Transverse colon (tissue), 3 donors: ENCODE data around the gene C19orf25.

Source experiments
- CTCF ChIP-seq, 5 experiments: fragments of 200-600 bp in 3 of 5; fragments of 450-650 bp in 2 of 5; sonication (generic) in 3 of 5; IDR thresholded peaks; 1 replicate in 2 of 5; 2 replicates in 3 of 5; pipeline ENCODE4 v1.5.1; 2016 to 2017; ENCODE audit warnings: antibody characterized with exemption in 5 of 5, inconsistent platforms in 3 of 5, mild to moderate bottlenecking in 2 of 5, moderate library complexity in 1 of 5
- EP300 ChIP-seq: sonication (generic); formaldehyde crosslinking; IDR thresholded peaks from one replicate; pipeline ENCODE4 v1.6.1; 2017; ENCODE audit warnings: antibody characterized with exemption, low read depth
- POLR2A ChIP-seq: fragments of 450-650 bp; IDR thresholded peaks from one replicate; pipeline ENCODE4 v1.6.1; 2016; ENCODE audit warnings: antibody characterized with exemption, mild to moderate bottlenecking, moderate library complexity

- TF ChIP-seq EP300 (no peak), CTCF (IDR thresholded peaks at IDR 0.05) (no peak), POLR2A (no peak)
Observed at GRCh38 chr19:1440418-1440801, 38.6 kb downstream of the C19orf25 start.
